Brain pericyte (primary cell): Measurements from ENCODE around the gene GCFC2.
"Not testable (repeated sequence)": the region's sequence is repeated elsewhere in the genome, so short reads cannot be mapped to it uniquely, and the experiment has no call there.

ENCODE experiments used
- DNase-seq: peaks from one replicate; pipeline ENCODE4 v3.0.0-alpha.2; 2012; ENCODE audit warnings: low read depth, low spot score

The GCFC2 gene

DNA sequence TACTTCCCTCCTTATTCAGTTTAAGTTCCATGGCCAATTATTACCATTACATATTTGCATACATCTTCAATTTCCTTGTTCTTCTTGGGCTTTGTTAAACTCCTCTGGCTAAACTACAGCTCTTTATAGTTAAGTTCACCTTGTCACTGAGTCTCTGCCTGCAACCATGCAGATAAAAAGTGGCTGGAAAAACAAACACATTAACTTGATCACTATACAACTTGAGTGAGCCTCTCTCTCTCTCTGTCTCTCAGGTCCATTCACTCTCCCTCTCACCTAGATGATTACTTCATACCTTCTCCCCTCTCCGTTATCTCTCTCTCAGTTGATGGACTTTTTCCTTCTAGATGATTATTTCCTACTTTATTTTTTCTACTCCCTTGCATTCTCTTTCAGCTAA lies 30.3 kb downstream of the GCFC2 start:
- no peak for DNase-seq

DNA sequence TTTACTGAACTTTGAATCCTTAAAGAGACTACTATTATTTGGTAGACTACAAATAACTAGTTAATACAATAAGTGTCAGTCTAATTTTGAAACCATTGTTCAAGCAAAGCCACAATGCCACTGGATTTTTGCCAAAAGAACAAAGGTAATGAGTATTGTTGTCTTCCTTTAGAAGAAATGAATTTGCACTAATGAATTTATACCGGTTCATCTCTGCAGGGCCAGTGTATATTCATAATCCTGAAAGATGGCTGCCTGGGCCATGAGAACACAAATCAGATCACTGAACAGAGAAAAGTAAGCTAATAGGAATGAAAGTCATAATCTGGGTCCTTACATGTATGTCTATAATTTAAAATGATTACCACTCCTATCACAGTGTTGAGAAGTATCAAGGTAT lies 31.2 kb downstream of the GCFC2 start:
- no peak for DNase-seq

DNA sequence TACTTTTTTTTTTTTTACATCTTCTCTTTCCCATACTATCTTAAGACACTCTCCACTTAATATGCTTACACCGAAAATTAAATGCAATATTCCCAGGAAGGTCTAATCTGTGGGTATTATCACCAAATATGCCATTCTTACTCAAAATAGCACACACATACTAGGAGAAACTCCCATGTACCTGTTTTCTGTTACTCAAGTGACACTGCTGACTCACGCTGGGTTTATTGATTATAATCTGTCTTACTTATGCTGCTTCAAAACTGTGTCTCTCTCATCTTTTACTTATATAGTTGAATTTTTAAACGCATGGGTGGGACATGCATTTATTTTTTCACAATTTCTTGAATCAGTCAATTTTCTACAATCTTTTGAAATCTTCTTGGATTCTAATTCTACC lies 34.3 kb downstream of the GCFC2 start:
- no peak for DNase-seq

GRCh38 chr2:75675908-75676307 lies 34.8 kb downstream of the GCFC2 start:
- no peak for DNase-seq

DNA sequence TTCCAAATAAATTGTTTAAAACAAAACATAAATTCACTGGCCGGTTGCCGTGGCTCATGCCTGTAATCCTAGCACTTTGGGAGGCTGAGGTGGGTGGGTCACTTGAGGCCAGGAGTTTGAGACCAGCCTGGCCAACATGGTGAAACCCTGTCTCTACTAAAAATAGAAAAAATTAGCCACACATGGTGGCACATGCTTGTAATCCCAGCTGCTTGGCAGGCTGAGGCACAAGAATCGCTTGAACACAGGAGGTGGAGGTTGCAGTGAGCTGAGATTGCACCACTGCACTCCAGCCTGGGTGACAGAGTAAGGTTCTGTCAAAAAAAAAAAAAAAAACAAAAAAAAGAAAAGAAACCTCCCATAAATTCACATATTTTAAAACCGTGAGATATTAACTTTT lies 35.3 kb downstream of the GCFC2 start:
- DNase-seq: not testable (repeated sequence)

DNA sequence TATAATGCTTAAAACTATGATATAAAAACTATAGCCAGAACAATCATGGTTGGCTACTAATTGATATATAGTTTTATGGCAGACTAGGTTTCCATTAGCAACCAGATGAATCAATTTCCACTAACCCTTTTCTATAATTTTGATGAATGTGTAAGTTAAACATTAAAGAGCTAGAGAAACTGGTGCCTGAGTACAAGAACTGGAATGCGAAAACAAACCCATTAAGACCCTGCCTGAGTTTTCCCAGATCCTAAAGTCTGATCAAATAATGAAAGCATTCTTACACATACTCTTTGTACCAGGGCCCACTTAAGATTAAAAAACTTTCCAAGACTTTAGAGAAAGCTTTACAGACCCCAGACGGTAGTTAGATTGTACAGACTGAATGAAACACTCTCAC lies 42.8 kb downstream of the GCFC2 start:
- DNase-seq: no peak

DNA sequence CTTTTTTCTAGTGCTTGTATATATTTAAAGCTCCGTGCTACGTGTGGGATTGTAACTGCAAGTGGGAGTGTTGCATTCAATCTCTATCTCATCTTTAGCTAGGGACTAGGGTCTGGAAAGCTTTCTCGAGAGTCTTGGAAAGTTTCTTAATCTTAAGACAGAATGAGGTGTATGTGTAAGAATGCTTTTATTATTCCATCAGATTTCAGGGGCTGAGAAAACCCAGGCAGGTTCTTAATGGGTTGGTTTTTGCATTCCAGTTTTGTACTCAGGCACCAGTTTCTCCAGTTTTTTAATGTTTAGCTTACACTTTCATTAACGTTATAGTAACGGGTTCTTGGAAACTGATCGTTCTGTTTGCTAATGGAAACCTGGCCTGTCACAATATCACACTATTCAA lies 43.8 kb downstream of the GCFC2 start:
- no peak for DNase-seq

- no peak for DNase-seq
Measured at GRCh38 chr2:75657798-75658197, 52.9 kb downstream of the GCFC2 start.

DNA sequence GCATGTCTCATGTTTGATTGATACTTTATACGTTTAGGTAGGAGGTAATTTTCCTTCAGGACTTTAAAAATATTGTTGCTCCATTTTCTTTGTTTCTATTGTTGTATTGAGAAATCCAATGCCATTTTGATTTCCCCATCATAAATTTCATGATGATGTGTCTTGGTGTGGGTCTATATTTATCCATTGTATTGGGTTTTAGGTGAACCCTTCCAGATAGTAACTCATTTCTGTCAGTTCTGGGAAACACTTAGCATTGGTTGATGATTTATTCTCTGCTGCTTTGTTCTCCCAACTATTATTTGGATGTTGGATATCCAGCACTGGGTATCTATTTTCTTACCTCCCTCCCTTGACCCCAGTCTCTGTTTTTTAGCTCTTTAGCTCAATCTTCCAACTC lies 54.2 kb downstream of the GCFC2 start:
- no peak for DNase-seq

- no peak for DNase-seq
Measured at GRCh38 chr2:75655861-75656260, 54.9 kb downstream of the GCFC2 start.

- no peak for DNase-seq
Measured at GRCh38 chr2:75654012-75654411, 56.7 kb downstream of the GCFC2 start.

DNA sequence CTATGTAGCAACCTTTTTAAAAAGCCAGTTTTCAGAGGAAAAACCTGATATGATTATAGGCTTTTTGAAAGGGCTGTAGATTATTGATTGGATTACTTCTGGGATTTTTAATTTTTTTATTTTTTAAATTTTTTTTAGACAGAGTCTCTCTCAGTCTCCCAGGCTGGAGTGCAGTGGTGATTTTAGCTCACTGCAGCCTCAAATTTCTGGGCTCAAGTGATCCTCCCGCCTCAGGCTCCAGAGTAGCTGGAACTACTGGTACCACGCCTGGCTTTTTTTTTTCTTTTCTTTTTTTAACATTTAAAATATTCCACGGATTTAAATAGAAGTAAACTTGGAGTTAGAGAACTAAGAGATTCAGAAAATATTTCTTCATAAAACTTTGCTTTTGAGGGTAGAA lies 62.9 kb downstream of the GCFC2 start:
- no peak for DNase-seq

DNA sequence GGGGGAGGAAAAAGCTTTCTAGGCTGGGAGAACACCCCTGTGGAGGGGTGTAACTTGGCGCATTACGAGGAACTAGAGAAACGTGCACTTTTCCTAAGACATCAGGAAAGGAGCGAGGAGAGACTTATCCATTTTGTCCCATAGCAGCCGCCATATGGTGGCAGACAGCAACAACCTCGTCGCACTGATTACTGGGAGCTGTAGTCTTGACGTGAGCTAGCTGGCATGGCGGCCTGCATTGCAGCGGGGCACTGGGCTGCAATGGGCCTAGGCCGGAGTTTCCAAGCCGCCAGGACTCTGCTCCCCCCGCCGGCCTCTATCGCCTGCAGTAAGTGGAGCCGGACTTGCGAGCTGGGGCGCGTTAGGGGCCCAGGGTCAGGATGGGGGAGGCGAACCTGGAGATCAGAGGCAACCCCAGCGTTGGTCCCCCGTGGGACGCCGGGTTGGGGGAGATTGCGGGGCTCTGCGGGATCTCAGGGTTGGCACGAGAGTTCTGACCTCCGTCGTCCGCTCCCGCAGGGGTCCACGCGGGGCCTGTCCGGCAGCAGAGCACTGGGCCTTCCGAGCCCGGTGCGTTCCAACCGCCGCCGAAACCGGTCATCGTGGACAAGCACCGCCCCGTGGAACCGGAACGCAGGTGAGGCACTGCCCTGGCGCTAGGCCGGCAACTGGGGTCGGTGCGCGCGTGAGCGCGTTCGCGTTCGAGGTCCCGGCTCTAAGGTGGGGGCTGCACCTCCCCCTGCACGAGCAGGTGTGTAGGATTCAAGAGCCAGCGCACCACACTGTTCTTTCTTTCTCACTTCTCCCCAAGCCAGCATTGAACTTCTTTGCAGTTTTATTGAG lies 63.9 kb downstream of the GCFC2 start, which contains the start of gene MRPL19:
MRPL19 (plus strand) TSS at position 201 of the 843 bp plus-strand sequence; CDS start at position 226, 25 bp downstream.
- DNase-seq: peak; percentile 72

GRCh38 chr2:75646090-75646582 lies 64.6 kb downstream of the GCFC2 start:
- DNase-seq: no peak

DNA sequence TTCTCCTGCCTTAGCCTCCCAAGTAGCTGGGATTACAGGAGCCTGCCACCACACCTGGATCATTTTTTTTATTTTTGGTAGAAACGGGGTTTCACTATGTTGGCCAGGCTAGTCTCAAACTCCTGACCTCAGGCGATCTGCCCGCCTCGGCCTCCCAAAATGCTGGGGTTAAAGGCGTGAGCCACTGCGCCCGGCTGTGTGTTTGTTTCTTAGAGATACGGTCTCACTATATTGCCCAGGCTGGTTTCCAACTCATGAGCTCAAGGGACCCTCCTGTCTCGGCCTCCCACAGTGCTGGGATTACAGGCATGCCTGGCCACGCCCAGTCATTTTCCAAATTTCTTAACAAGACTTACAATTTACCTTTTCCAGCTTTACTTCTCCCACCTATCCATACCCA lies 65.1 kb downstream of the GCFC2 start:
- no peak for DNase-seq

DNA sequence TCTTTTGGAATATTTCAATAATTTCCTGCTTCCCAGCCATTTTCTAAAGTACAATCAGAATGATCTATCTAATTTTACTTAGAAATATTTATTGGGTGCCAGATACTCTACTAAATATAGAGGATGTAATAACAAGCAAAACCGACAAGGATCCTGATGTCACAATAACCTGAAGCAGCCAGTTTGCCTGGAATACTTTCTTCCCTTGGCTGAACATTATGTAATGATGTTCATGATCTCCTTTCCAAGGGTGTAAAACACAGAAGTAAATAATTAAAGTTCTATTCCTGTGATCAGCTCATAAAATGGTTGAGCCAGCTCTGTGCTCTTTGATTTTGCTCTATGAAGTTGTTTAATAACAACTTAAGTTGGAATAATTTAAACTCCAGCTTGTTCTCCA lies 66.7 kb downstream of the GCFC2 start:
- DNase-seq: no peak

DNA sequence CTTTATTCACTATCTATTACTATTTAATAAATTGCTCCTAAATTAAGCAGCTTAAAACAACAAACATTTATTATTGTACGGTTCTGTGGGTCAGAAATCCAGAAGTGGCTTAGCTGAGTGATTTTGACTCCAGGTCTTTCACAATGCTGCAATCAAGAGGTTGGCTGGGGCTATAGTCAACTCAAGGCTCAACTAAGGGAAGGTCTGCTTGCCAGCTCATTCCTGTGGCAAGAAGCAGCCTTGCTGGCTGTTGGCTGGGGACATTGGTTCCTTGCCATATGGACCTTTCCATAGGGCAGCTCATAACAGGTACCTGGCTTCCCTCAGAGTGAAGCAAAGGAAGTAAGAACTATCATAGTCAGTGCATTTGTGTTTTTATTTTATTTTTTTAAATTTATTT lies 69.1 kb downstream of the GCFC2 start:
- DNase-seq: no peak

DNA sequence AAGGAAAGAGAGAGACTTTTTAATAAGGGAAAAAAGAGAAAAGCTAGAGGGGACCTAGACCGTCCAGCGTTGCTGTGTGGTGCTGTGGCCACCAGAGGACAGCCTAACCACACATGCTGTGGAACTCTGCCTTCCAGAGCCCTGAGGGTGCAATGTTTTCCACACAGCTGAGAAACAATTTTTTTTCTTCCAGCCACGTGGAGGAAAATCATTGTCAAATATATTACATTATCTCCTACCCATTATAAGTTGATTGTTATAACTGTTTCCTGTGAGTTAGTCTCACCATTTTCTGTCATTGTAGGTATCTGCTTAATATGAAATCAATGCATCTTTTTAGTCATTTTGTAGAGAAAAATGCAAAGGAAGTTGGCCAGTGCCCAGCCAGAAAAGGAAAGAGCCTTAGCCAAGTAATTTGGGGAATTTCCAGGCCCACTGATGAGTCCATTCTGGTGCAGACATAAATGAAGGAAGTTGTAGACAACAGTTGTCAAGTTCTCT lies 70.0 kb downstream of the GCFC2 start:
- no peak for DNase-seq

- no peak for DNase-seq
Measured at GRCh38 chr2:75637568-75637967, 73.1 kb downstream of the GCFC2 start.

GRCh38 chr2:75634945-75635344 lies 75.8 kb downstream of the GCFC2 start:
- no peak for DNase-seq

DNA sequence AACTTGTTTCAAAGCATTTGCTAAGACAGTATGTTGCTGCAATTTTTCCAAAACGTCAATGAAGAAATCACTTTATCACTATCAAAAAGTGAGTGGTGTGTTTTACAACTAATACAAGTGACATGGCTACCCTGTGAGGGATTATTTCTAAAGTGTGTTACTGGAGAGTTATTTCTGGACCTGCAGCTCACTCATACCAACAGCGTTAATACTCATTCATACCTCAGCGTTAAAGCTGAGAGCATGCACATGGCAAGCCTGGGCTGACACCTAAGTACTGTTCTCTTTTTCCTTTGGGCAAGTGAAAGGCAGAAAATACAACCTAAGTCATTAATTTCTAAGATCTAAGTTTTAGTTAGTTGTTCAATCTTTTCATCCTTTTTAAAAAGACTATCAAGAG lies 77.1 kb downstream of the GCFC2 start:
- no peak for DNase-seq

DNA sequence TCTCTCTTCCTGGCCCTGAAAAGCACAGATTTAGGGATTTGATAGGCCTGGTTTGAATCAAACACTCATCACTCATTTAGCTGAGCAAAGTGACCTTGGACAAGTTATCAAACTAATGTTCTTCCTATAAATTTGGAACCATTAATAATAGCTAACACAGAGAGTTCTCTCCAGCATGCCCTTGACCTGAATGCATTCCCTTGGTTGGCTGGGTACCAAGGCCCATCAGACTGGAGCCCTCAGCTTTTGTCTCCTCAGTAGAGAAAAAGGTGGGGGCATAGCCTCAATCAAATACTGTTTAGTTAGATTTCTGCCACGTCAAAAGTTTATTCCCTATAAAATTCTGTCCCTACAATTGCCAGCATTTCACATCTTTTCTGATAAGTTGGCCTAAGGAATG lies 77.9 kb downstream of the GCFC2 start:
- DNase-seq: no peak

DNA sequence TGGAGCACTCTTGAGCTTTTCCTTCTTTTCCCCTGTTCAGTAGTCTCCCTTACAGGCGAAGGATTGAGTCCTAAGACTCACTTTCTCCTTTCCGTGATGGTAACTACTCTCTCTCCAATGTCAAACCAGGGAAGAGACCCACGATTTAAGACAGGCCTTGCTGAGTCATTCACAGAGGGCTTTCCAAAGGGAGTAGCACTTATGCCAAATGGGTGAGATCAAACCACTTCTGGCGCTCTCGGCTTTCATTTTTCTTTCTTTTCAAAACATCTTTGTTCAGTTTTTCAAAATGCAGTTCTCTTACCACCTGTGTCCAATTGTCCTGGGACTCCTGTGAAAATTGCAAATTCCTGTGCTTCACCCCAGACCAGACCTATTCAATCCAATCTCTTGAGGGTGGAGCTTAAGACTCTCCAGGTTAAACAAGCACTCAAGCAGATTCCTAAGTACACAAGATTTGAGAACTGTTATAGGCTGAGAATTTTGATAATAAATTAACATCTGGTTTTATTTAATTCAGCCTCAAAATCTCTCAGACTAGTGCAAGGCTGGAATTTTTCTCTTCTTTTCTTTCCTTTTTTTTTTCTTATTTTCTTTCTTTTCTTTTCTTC lies 78.5 kb downstream of the GCFC2 start:
- no peak for DNase-seq
